ENCODE measurements around the gene ARHGAP27.

GRCh38 chr17:45441526-45442310 lies 9.0 kb upstream of the ARHGAP27 start:
- TF ChIP-seq EZH2 (IDR thresholded peaks at IDR 0.05; ENCODE audit: borderline replicate concordance, low read depth, low read length) (no peak), CTCF (IDR thresholded peaks at IDR 0.05 in 2 of 3, conservative IDR thresholded peaks at IDR 0.05 in 1 of 3; ENCODE audit: insufficient read depth in 2 of 3, low read depth in 1 of 3, low read length in 3 of 3) (no peak), NKRF (IDR thresholded peaks at IDR 0.05; ENCODE audit: borderline replicate concordance) (no peak), TCF7L2 (IDR thresholded peaks at IDR 0.05; ENCODE audit: low read depth, low read length) (no peak), JUND (IDR thresholded peaks at IDR 0.05; ENCODE audit: borderline replicate concordance, low read depth, low read length) (no peak), JUND (tag; IDR thresholded peaks at IDR 0.05; ENCODE audit: borderline replicate concordance, low read depth, low read length) (no peak), TEAD4 (IDR thresholded peaks at IDR 0.05; ENCODE audit: low read length) (no peak), TEAD4 (CRISPR knock-in tag; IDR thresholded peaks at IDR 0.05; ENCODE audit: borderline replicate concordance) (no peak), HNRNPK (IDR thresholded peaks at IDR 0.05; ENCODE audit: low read depth, low read length, poor library complexity, severe bottlenecking) (no peak)
